GM21717 (cell line): ENCODE measurements around the gene OR10J5.

Source experiments
- ATAC-seq: cut with Tn5 transposase; IDR thresholded peaks from one replicate; pipeline ENCODE4 v1.9.1; 2021; ENCODE audit warnings: mild to moderate bottlenecking, moderate library complexity; ENCODE audit not compliant: unreplicated experiment

Gene OR10J5

DNA sequence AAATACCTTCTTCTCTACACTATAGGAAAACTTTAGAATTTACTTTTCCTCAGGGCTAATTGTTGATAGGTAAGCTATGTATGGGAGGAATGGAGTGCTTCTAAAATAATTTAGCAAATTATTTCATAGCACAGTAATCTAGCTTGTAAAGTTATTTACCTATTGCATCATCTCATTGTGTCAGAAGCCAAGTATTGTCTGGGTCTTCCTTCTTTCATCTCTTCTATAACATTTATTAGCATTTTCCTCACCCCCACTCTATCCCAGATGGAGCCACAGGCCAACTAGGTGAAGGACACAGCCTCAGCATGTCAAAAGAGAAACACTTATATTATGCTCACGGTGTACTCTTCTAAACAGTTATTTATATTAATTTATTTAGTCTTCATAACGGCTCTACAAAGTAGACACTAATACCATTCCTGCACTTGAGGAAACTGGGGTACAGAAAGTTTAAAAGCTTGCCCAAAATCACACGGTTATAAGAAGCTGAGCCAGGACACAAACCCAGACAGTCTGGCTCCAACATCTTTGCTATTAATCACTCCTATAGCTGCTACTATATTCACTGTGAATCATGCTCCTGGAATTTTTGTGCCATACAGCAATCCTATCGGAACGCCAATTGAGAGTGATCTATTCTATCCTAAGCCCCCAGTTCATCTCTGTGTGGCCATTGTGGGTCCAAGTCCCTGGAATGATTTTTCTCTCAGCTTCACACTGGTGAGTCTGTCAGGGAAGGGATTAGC is 43.1 kb downstream of the OR10J5 start:
- ATAC-seq = no peak
